K562 (cell line): Measurements from ENCODE around the gene RNF128. TPM values are rescaled to one million over a fixed set of nuclear protein-coding genes. Genes with fewer than 3 reads are reported as not detected.
"Not testable (repeated sequence)": the region's sequence is repeated elsewhere in the genome, so short reads cannot be mapped to it uniquely, and the experiment has no call there.

Experiments
- ATAC-seq: fragments of 200-7000 bp; cut with Tn5 transposase; 3 replicates; pipeline ENCODE4 v1.9.1; 2020; ENCODE audit warnings: moderate library complexity
- BruUV-seq: library from RNA; stranded (reverse); fragments of 400-500 nt; replicated peaks from 2 replicates; lab custom pipeline; 2021; lab: Mats Ljungman, UMichigan
- CTCF ChIA-PET: fragments of 300-600 bp; formaldehyde crosslinking; extraction: SDS; loops from one replicate; lab custom pipeline; 2021; ENCODE audit warnings: low intra/inter-chr PET ratio; lab: Yijun Ruan, JAX
- POLR2A ChIA-PET: fragments of 300-600, 350-650 bp; sonication (Branson Sonifier 250); formaldehyde crosslinking; extraction: SDS; loops from one replicate; lab custom pipeline; 2021; ENCODE audit warnings: antibody characterized with exemption, inconsistent platforms; lab: Yijun Ruan, JAX
- DNase-seq, 4 experiments: peaks; one replicate each; pipeline versions ENCODE4 v3.0.0 to v3.0.0-alpha.2; 2011 to 2018; ENCODE audit warnings: low spot score in 3 of 4, mixed read lengths in 3 of 4; ENCODE audit errors: extremely low read depth in 1 of 4
- FAIRE-seq: peaks from 2 replicates; lab custom pipeline; 2011; peaks lifted over from hg19 to GRCh38; lab: Jason Lieb, UNC
- H2AFZ ChIP-seq: 2 replicates; pipeline ENCODE4 v1.6.0; 2011; ENCODE audit warnings: low read depth, low read length, control low read depth, inconsistent platforms
- H3K27ac ChIP-seq: fragments of 200-600 bp; 3 replicates; pipeline ENCODE4 v1.8.0; 2011; ENCODE audit warnings: low read depth, mild to moderate bottlenecking, control low read depth, inconsistent platforms, low read length, moderate library complexity, mixed read lengths; ENCODE audit errors: extremely low read depth
- H3K27me3 ChIP-seq, 2 experiments: fragments of 300-600 bp in 1 of 2; 2 replicates in 1 of 2; 3 replicates in 1 of 2; pipeline versions ENCODE4 v1.6.0 to v1.8.0; 2011; ENCODE audit warnings: inconsistent platforms in 2 of 2, low read length in 2 of 2, mild to moderate bottlenecking in 1 of 2, mixed read lengths in 1 of 2, moderate library complexity in 1 of 2; ENCODE audit not compliant: control insufficient read depth in 2 of 2, insufficient read depth in 2 of 2
- H3K36me3 ChIP-seq: fragments of 300-600 bp; 3 replicates; pipeline ENCODE4 v1.8.0; 2011; ENCODE audit warnings: mild to moderate bottlenecking, low read length, inconsistent platforms; ENCODE audit not compliant: control insufficient read depth, insufficient read depth
- H3K4me1 ChIP-seq, 2 experiments: fragments of 200-600 bp in 1 of 2; replicated peaks in 1 of 2; 2 replicates in 1 of 2; 3 replicates in 1 of 2; pipeline versions ENCODE4 v1.5.1 to v1.8.0; 2011; ENCODE audit warnings: inconsistent platforms in 2 of 2, low read length in 2 of 2, mild to moderate bottlenecking in 1 of 2, mixed read lengths in 1 of 2, moderate library complexity in 1 of 2; ENCODE audit not compliant: control insufficient read depth in 2 of 2, insufficient read depth in 2 of 2
- H3K4me2 ChIP-seq: 2 replicates; pipeline ENCODE4 v1.6.1; 2011; ENCODE audit warnings: low read length, control low read depth, inconsistent platforms, mixed read lengths; ENCODE audit not compliant: insufficient read depth
- H3K4me3 ChIP-seq: fragments of 200-600 bp; sonication (generic), shearing (Covaris generic); 2 replicates; pipeline ENCODE4 v1.5.1; 2016; ENCODE audit warnings: control low read depth, inconsistent platforms
- H3K79me2 ChIP-seq: fragments of 200-600 bp; 3 replicates; pipeline ENCODE4 v1.8.0; 2011; ENCODE audit warnings: low read length, inconsistent platforms; ENCODE audit not compliant: control insufficient read depth, insufficient read depth
- H3K9ac ChIP-seq, 2 experiments: 2 replicates each; pipeline versions ENCODE4 v1.6.0 to v1.6.1; 2011; ENCODE audit warnings: low read depth in 2 of 2, low read length in 2 of 2, control low read depth in 1 of 2, inconsistent platforms in 1 of 2, mild to moderate bottlenecking in 1 of 2, mixed read lengths in 1 of 2; ENCODE audit not compliant: insufficient read depth in 1 of 2
- H3K9me1 ChIP-seq: one replicate; pipeline ENCODE4 v1.6.0; 2011; ENCODE audit warnings: inconsistent platforms, mild to moderate bottlenecking, low read length, moderate library complexity; ENCODE audit not compliant: control insufficient read depth, insufficient read depth
- H3K9me3 ChIP-seq: replicated peaks from 2 replicates; pipeline ENCODE4 v1.5.1; 2011; ENCODE audit warnings: low read depth, low read length, inconsistent platforms; ENCODE audit not compliant: control insufficient read depth, insufficient read depth
- H4K20me1 ChIP-seq: replicated peaks from 2 replicates; pipeline ENCODE4 v1.6.1; 2011; ENCODE audit warnings: low read length, inconsistent platforms, mixed read lengths; ENCODE audit not compliant: control insufficient read depth, insufficient read depth
- AFF4 ChIP-seq: sonication (generic); formaldehyde crosslinking; IDR thresholded peaks from 2 replicates; pipeline ENCODE4 v1.8.0; 2023; ENCODE audit warnings: mild to moderate bottlenecking, missing genetic modification reagents
- MCM3 ChIP-seq: fragments of 450-650 bp; IDR thresholded peaks from 2 replicates; pipeline ENCODE4 v1.6.1; 2016
- POLR2G ChIP-seq: fragments of 200-400 bp; formaldehyde crosslinking; IDR thresholded peaks from 2 replicates; pipeline ENCODE4 v1.6.1; 2017; ENCODE audit warnings: low read depth, mild to moderate bottlenecking, antibody characterized with exemption, low read length, moderate library complexity
- TEAD2 ChIP-seq: fragments of 450-650 bp; IDR thresholded peaks from 2 replicates; pipeline ENCODE4 v1.6.1; 2016; ENCODE audit warnings: missing genetic modification characterization, control low read depth, missing compliant biosample characterization
- XRCC3 ChIP-seq: fragments of 450-650 bp; IDR thresholded peaks from 2 replicates; pipeline ENCODE4 v1.6.1; 2017; ENCODE audit warnings: mild to moderate bottlenecking, moderate library complexity
- WGBS: fragments of 100-300 bp; shearing (Covaris generic); methylation state at CpG from one replicate; pipeline ENCODE4 v1.1.6; 2016; ENCODE audit warnings: low coverage, mixed read lengths; ENCODE audit not compliant: insufficient coverage; ENCODE audit errors: missing lambda C conversion rate; 5-methylcytosine and 5-hydroxymethylcytosine counted together
- in situ Hi-C: fragments of 300-500 bp; cut with MboI; formaldehyde crosslinking; loops from 4 replicates; pipeline ENCODE4 v1.15.0; 2018; ENCODE audit warnings: inconsistent platforms, mixed read lengths
- intact Hi-C: fragments of 100-400 bp; cut with micrococcal nuclease; formaldehyde crosslinking; loops from 2 replicates; pipeline ENCODE4 v1.14.2; 2022
- polyA plus RNA-seq, 8 experiments: library from polyadenylated mRNA; depleted of rRNA in 4 of 8; stranded (reverse) in 5 of 8; unstranded in 3 of 8; fragments of >200 nt; fragmentation: Nextera tagmentation in 2 of 8; fragmentation: Illumina TruSeq in 1 of 8; extraction: Ambion mirVana in 2 of 8; extraction: Trizol in 1 of 8; gene quantifications; 2 replicates each; pipeline versions ENCODE4 v1.2.1 to v1.2.3, GENCODE V29; 2011 to 2014; ENCODE audit warnings: inconsistent platforms in 1 of 8, missing spikeins in 1 of 8
- total RNA-seq, 7 experiments: library from RNA; depleted of rRNA in 6 of 7; stranded (reverse); fragments of >200 nt in 6 of 7; fragmentation: Illumina TruSeq in 2 of 7; extraction: Trizol in 2 of 7; gene quantifications; 2 replicates each; pipeline versions ENCODE4 v1.2.1 to v1.2.3, GENCODE V29; 2011 to 2021; ENCODE audit warnings: low replicate concordance in 1 of 7
- TF ChIP-seq, protein P1 (sequence below): fragments of 450-650 bp; conservative IDR thresholded peaks from 2 replicates; pipeline ENCODE4 v1.6.1; 2016; ENCODE audit warnings: missing genetic modification characterization, low read depth, mild to moderate bottlenecking, missing compliant biosample characterization, moderate library complexity
- TF ChIP-seq, protein P2 (sequence below): fragments of 250-450 bp; sonication (Bioruptor Pico); IDR thresholded peaks from 2 replicates; pipeline ENCODE4 v1.8.0; 2021; ENCODE audit warnings: moderate library complexity, mild to moderate bottlenecking, inconsistent platforms

The RNF128 gene
- total and polyA plus RNA-seq, 9 of the 15 experiments (the other 6 are each of a cell fraction or from before 2014, with no cell fraction given): 0.07 TPM; not detected in 8

- TF ChIP-seq, protein P1, sequence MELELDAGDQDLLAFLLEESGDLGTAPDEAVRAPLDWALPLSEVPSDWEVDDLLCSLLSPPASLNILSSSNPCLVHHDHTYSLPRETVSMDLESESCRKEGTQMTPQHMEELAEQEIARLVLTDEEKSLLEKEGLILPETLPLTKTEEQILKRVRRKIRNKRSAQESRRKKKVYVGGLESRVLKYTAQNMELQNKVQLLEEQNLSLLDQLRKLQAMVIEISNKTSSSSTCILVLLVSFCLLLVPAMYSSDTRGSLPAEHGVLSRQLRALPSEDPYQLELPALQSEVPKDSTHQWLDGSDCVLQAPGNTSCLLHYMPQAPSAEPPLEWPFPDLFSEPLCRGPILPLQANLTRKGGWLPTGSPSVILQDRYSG (tag): no peak
- no peak for TF ChIP-seq XRCC3
- no peak for TF ChIP-seq POLR2G
- TF ChIP-seq AFF4 (CRISPR knock-in tag): no peak
- TF ChIP-seq TEAD2 (tag): no peak
- TF ChIP-seq, protein P2, sequence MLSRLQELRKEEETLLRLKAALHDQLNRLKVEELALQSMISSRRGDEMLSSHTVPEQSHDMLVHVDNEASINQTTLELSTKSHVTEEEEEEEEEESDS (CRISPR knock-in tag): no peak
- no peak for TF ChIP-seq MCM3
- TF ChIP-seq, all 486 proteins: peak for 0
Observed at GRCh38 chrX:106752101-106752678, 25.7 kb downstream of the RNF128 start (continued).

DNA sequence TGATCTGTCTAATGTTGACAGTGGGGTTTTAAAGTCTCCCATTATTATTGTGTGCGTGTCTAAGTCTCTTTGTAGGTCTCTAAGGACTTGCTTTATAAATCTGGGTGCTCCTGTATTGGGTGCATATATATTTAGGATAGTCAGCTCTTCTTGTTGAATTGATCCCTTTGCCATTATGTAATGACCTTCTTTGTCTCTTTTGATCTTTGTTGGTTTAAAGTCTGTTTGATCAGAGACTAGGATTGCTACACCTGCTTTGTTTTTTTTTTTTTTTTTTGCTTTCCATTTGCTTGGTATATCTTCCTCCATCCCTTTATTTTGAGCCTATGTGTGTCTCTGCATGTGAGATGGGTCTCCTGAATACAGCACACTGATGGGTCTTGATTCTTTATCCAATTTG, 42.8 kb downstream of the RNF128 start:
- H3K27me3 ChIP-seq, intact Hi-C loops, ATAC-seq, H3K9me3 ChIP-seq, H3K36me3 ChIP-seq, DNase-seq, CTCF ChIA-PET, POLR2A ChIA-PET, in situ Hi-C loops, H2AFZ ChIP-seq, H3K79me2 ChIP-seq, BruUV-seq, H3K4me1 ChIP-seq, H3K9me1 ChIP-seq, FAIRE-seq, H3K27ac ChIP-seq, H4K20me1 ChIP-seq, H3K4me3 ChIP-seq, H3K4me2 ChIP-seq, H3K9ac ChIP-seq: not testable (repeated sequence)
- WGBS: 0% methylated on average over 1 of the region's 1 CpG
